Fibroblast of lung (primary cell): ENCODE measurements around the gene N4BP2L2. TPM values are rescaled to one million over a fixed set of nuclear protein-coding genes. Genes with fewer than 3 reads are reported as not detected.

Source experiments
- DNase-seq, 2 donors: peaks; one replicate each; pipeline versions ENCODE4 v3.0.0 to v3.0.0-alpha.2; 2010; ENCODE audit warnings: low read depth in 2 of 2
- H2AFZ ChIP-seq: 2 replicates; pipeline ENCODE4 v1.5.1; 2012; ENCODE audit warnings: low read length, control low read depth, inconsistent platforms
- H3K27ac ChIP-seq: 2 replicates; pipeline ENCODE4 v1.5.1; 2011; ENCODE audit warnings: low read length, control low read depth; ENCODE audit not compliant: insufficient read depth
- H3K27me3 ChIP-seq: 2 replicates; pipeline ENCODE4 v1.5.1; 2011; ENCODE audit warnings: mild to moderate bottlenecking, low read length; ENCODE audit not compliant: control insufficient read depth, insufficient read depth
- H3K36me3 ChIP-seq: 2 replicates; pipeline ENCODE4 v1.5.1; 2011; ENCODE audit warnings: low read length; ENCODE audit not compliant: control insufficient read depth, insufficient read depth
- H3K4me1 ChIP-seq: 2 replicates; pipeline ENCODE4 v1.5.1; 2011; ENCODE audit warnings: low read length; ENCODE audit not compliant: control insufficient read depth, insufficient read depth; ENCODE audit errors: extremely low read depth
- H3K4me2 ChIP-seq: 2 replicates; pipeline ENCODE4 v1.5.1; 2011; ENCODE audit warnings: low read length, control low read depth; ENCODE audit not compliant: insufficient read depth; ENCODE audit errors: extremely low read depth
- H3K4me3 ChIP-seq, 4 experiments: fragments of 200-600 bp in 1 of 4; sonication (generic) in 1 of 4; replicated peaks in 1 of 4; 2 replicates each; pipeline ENCODE4 v1.5.1; 2011 to 2016; ENCODE audit warnings: low read length in 4 of 4, low read depth in 3 of 4, mild to moderate bottlenecking in 3 of 4, control low read depth in 2 of 4, inconsistent platforms in 1 of 4, mixed read lengths in 1 of 4; ENCODE audit not compliant: insufficient read depth in 1 of 4; ENCODE audit errors: control extremely low read depth in 1 of 4
- H3K79me2 ChIP-seq: 2 replicates; pipeline ENCODE4 v1.5.1; 2012; ENCODE audit warnings: mild to moderate bottlenecking, low read length, inconsistent platforms; ENCODE audit not compliant: control insufficient read depth, insufficient read depth
- H3K9ac ChIP-seq: 2 replicates; pipeline ENCODE4 v1.5.1; 2011; ENCODE audit warnings: mild to moderate bottlenecking, low read length, control low read depth; ENCODE audit not compliant: insufficient read depth
- H3K9me3 ChIP-seq: 2 replicates; pipeline ENCODE4 v1.5.1; 2012; ENCODE audit warnings: low read depth, low read length; ENCODE audit not compliant: control insufficient read depth, insufficient read depth
- H4K20me1 ChIP-seq: 2 replicates; pipeline ENCODE4 v1.5.1; 2011; ENCODE audit warnings: low read length; ENCODE audit not compliant: control insufficient read depth, insufficient read depth; ENCODE audit errors: extremely low read depth
- CTCF ChIP-seq, 2 donors: IDR thresholded peaks in 1 of 2; conservative IDR thresholded peaks in 1 of 2; 1 replicate in 1 of 2; 2 replicates in 1 of 2; pipeline ENCODE4 v1.5.1; 2011 to 2012; ENCODE audit warnings: low read length in 2 of 2, control low read depth in 1 of 2, inconsistent platforms in 1 of 2, low read depth in 1 of 2, mild to moderate bottlenecking in 1 of 2
- EZH2 ChIP-seq: IDR thresholded peaks from 2 replicates; pipeline ENCODE4 v1.5.1; 2012; ENCODE audit warnings: low read length, control low read depth, mild to moderate bottlenecking; ENCODE audit errors: missing control alignments
- polyA plus RNA-seq, 2 donors: library from polyadenylated mRNA; depleted of rRNA in 1 of 2; stranded (reverse) in 1 of 2; unstranded in 1 of 2; fragments of >200 nt; gene quantifications; 2 replicates each; pipeline ENCODE4 v1.2.1, GENCODE V29; 2011 to 2012; ENCODE audit warnings: missing spikeins in 1 of 2
- total RNA-seq: library from RNA; depleted of rRNA; stranded (reverse); fragments of >200 nt; gene quantifications from 2 replicates; pipeline ENCODE4 v1.2.1, GENCODE V29; 2014

The N4BP2L2 gene
- total and polyA plus RNA-seq, 2 donors (not counting 1 experiment from before 2014, with no cell fraction given), result 62.4 to 139 TPM

DNA sequence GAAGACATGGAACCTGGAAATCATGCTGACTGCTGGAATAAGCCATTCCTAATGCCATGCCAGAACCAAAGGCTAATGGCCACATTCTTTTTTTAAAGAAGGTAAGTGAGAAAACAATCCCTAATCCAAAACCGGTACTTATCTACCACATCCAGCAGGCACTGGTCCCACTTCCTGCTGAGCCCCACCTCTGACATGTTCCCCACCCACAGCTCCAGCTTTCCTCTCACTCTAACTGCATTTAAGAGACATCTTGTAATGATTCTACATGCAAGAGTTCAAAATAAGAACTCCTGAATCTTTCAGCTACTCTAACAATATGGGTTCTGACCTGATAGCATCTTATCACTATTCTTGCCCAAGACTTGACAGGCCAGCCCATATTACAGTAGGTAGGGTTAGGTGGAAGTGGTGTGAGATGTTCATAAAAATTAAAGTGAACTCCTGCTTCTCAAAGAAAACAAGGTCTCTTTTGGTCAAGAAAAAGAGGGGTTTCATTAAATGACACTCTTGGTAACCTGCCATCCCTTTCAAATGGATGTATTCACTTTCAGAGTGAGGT, 41.9 kb downstream of the N4BP2L2 start:
- no peak for TF ChIP-seq EZH2
- TF ChIP-seq CTCF (conservative IDR thresholded peaks at IDR 0.05 in 1 of 2, IDR thresholded peaks at IDR 0.05 in 1 of 2; ENCODE audit: low read depth in 1 of 2, low read length in 2 of 2), result no peak
- no peaks in the 10 kb centered on the region for H3K9me3 ChIP-seq
- H2AFZ ChIP-seq, result no peak overlapping the region
- no peaks in the 10 kb centered on the region for H3K79me2 ChIP-seq
- H4K20me1 ChIP-seq, result no peaks in the 10 kb centered on the region
- no peaks in the 10 kb centered on the region for H3K4me1 ChIP-seq
- no peaks in the 10 kb centered on the region for H3K36me3 ChIP-seq
- H3K4me3 ChIP-seq, result no peak overlapping the region
- H3K27me3 ChIP-seq, result no peaks in the 10 kb centered on the region
- H3K9ac ChIP-seq, result no peak overlapping the region
- H3K4me2 ChIP-seq, result no peak overlapping the region
- H3K27ac ChIP-seq, result no peak overlapping the region
- peak in 1 of 2 donors; percentile 60 for DNase-seq

- no peak overlapping the region for H3K4me2 ChIP-seq
- H3K9ac ChIP-seq, result no peak overlapping the region
- TF ChIP-seq EZH2 (no peak), CTCF (conservative IDR thresholded peaks at IDR 0.05 in 1 of 2, IDR thresholded peaks at IDR 0.05 in 1 of 2; ENCODE audit: low read depth in 1 of 2, low read length in 2 of 2) (no peak)
- H3K9me3 ChIP-seq, result no peaks in the 10 kb centered on the region
- no peaks in the 10 kb centered on the region for H3K4me1 ChIP-seq
- H3K4me3 ChIP-seq, result no peak overlapping the region
- H4K20me1 ChIP-seq, result no peaks in the 10 kb centered on the region
- no peak overlapping the region for H3K27ac ChIP-seq
- H2AFZ ChIP-seq, result no peak overlapping the region
- no peak for DNase-seq
- no peaks in the 10 kb centered on the region for H3K36me3 ChIP-seq
- H3K27me3 ChIP-seq, result no peaks in the 10 kb centered on the region
- H3K79me2 ChIP-seq, result no peaks in the 10 kb centered on the region
These were observed 42.8 kb downstream of the N4BP2L2 start for GRCh38 chr13:32495841-32496240.

DNA sequence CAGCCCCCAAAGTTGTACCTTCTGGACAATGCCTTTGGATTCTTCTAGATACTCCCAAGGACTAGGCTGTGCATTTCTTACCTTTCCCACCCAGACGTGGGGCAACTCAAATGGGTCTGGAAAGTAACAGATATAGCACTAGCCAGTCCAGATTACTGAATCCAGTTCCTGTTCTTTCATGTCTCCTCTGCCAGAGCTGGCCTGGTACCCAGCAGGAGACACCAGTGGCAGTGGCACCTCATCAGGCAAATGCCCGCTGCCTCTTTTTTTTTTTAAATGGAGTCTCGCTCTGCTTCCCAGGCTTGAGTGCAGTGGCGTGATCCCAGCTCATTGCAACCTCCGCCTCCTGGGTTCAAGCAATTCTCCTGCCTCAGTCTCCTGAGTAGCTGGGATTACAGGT, 43.2 kb downstream of the N4BP2L2 start:
- no peak for TF ChIP-seq CTCF (conservative IDR thresholded peaks at IDR 0.05 in 1 of 2, IDR thresholded peaks at IDR 0.05 in 1 of 2; ENCODE audit: low read depth in 1 of 2, low read length in 2 of 2)
- no peak for TF ChIP-seq EZH2
- Histone ChIP-seq H3K4me2 (no peak overlapping the region), H3K9ac (no peak overlapping the region), H3K79me2 (no peaks in the 10 kb centered on the region), H3K4me1 (no peaks in the 10 kb centered on the region), H3K36me3 (no peaks in the 10 kb centered on the region), H4K20me1 (no peaks in the 10 kb centered on the region), H3K9me3 (no peaks in the 10 kb centered on the region), H2AFZ (no peak overlapping the region), H3K27ac (no peak overlapping the region), H3K4me3 (no peak overlapping the region), H3K27me3 (no peaks in the 10 kb centered on the region)
- DNase-seq, result no peak
